Gastrocnemius medialis (tissue), 4 donors: ENCODE measurements around the gene ST6GALNAC4.

ENCODE experiments used
- CTCF ChIP-seq, 5 experiments: fragments of 450-650 bp in 3 of 5; fragments of 200-600 bp in 2 of 5; sonication (generic) in 2 of 5; IDR thresholded peaks in 4 of 5; conservative IDR thresholded peaks in 1 of 5; 1 replicate in 4 of 5; 2 replicates in 1 of 5; pipeline ENCODE4 v1.5.1; 2016 to 2019; ENCODE audit warnings: antibody characterized with exemption in 5 of 5, mild to moderate bottlenecking in 3 of 5, moderate library complexity in 3 of 5
- POLR2A ChIP-seq, 2 donors: fragments of 450-650 bp; IDR thresholded peaks; one replicate each; pipeline ENCODE4 v1.6.1; 2017; ENCODE audit warnings: antibody characterized with exemption in 2 of 2, mild to moderate bottlenecking in 2 of 2, moderate library complexity in 2 of 2

GRCh38 chr9:127880143-127880542 lies 36.7 kb downstream of the ST6GALNAC4 start:
- TF ChIP-seq CTCF (IDR thresholded peaks at IDR 0.05 in 4 of 5, conservative IDR thresholded peaks at IDR 0.05 in 1 of 5) (no peak), POLR2A (IDR thresholded peaks at IDR 0.05) (no peak)
